K562 (cell line): ENCODE measurements around the gene TMCC1. TPM values are rescaled to one million over a fixed set of nuclear protein-coding genes. Genes with fewer than 3 reads are reported as not detected.

ENCODE experiments used
- BCL6 ChIP-seq: fragments of 250-450 bp; sonication (Bioruptor Pico); IDR thresholded peaks from 2 replicates; pipeline ENCODE4 v1.4.0; 2020
- CEBPG ChIP-seq, 3 experiments: fragments of 200-800 bp in 1 of 3; sonication (Bioruptor generic) in 1 of 3; sonication (generic) in 1 of 3; formaldehyde crosslinking in 1 of 3; IDR thresholded peaks in 2 of 3; conservative IDR thresholded peaks in 1 of 3; 2 replicates each; pipeline versions ENCODE4 v1.6.1 to v1.8.0; 2016 to 2022; ENCODE audit warnings: missing compliant biosample characterization in 2 of 3, missing genetic modification characterization in 2 of 3, mild to moderate bottlenecking in 1 of 3, missing genetic modification reagents in 1 of 3
- GABPB1 ChIP-seq: sonication (generic); formaldehyde crosslinking; IDR thresholded peaks from 2 replicates; pipeline ENCODE4 v1.8.0; 2022; ENCODE audit warnings: mild to moderate bottlenecking, missing genetic modification reagents
- HMBOX1 ChIP-seq: sonication (generic); IDR thresholded peaks from 2 replicates; pipeline ENCODE4 v1.6.1; 2016
- MAX ChIP-seq: sonication (generic); formaldehyde crosslinking; IDR thresholded peaks from 2 replicates; pipeline ENCODE4 v1.9.0; 2022; ENCODE audit warnings: mild to moderate bottlenecking, missing genetic modification reagents
- MCM5 ChIP-seq: fragments of 450-650 bp; IDR thresholded peaks from 2 replicates; pipeline ENCODE4 v1.6.1; 2016; ENCODE audit warnings: low read depth
- NEUROD1 ChIP-seq: fragments of 150-350 bp; IDR thresholded peaks from 2 replicates; pipeline ENCODE4 v1.6.1; 2014; ENCODE audit warnings: borderline replicate concordance, low read length, low read depth; ENCODE audit not compliant: partially characterized antibody
- NFATC3 ChIP-seq: fragments of 450-650 bp; IDR thresholded peaks from 2 replicates; pipeline ENCODE4 v1.6.1; 2017; ENCODE audit warnings: mild to moderate bottlenecking
- NR2C1 ChIP-seq, 2 experiments: fragments of 450-650 bp; IDR thresholded peaks; 2 replicates each; pipeline ENCODE4 v1.6.1; 2017; ENCODE audit warnings: mild to moderate bottlenecking in 2 of 2, antibody characterized with exemption in 1 of 2, inconsistent platforms in 1 of 2, missing compliant biosample characterization in 1 of 2, missing genetic modification characterization in 1 of 2
- PATZ1 ChIP-seq: fragments of 250-450 bp; sonication (Bioruptor Pico); IDR thresholded peaks from 2 replicates; pipeline ENCODE4 v1.5.0; 2020; ENCODE audit warnings: mild to moderate bottlenecking, borderline replicate concordance
- POLR2H ChIP-seq: IDR thresholded peaks from 2 replicates; pipeline ENCODE4 v1.6.1; 2016; ENCODE audit warnings: missing genetic modification characterization, low read depth, mild to moderate bottlenecking, control low read depth, missing compliant biosample characterization, moderate library complexity
- POLR3G ChIP-seq: IDR thresholded peaks from 2 replicates; pipeline ENCODE4 v1.6.1; 2011; ENCODE audit not compliant: insufficient read length, insufficient replicate concordance; ENCODE audit errors: extremely low read depth
- SRSF7 ChIP-seq: fragments of 200-400 bp; formaldehyde crosslinking; optimal IDR thresholded peaks from 2 replicates; pipeline ENCODE3; 2017; ENCODE audit warnings: mild to moderate bottlenecking, low read depth, low read length
- TFAP4 ChIP-seq: sonication (generic); formaldehyde crosslinking; IDR thresholded peaks from 2 replicates; pipeline ENCODE4 v1.8.0; 2022; ENCODE audit warnings: missing genetic modification reagents, mild to moderate bottlenecking, moderate library complexity, borderline replicate concordance
- THRA ChIP-seq: fragments of 450-650 bp; IDR thresholded peaks from 2 replicates; pipeline ENCODE4 v1.6.1; 2017; ENCODE audit warnings: mild to moderate bottlenecking, moderate library complexity
- USF1 ChIP-seq: sonication (generic); formaldehyde crosslinking; IDR thresholded peaks from 2 replicates; pipeline ENCODE4 v1.9.0; 2022; ENCODE audit warnings: mild to moderate bottlenecking, missing genetic modification reagents
- VEZF1 ChIP-seq: fragments of 200-800 bp; sonication (Bioruptor generic); IDR thresholded peaks from 2 replicates; pipeline ENCODE4 v1.6.1; 2017; ENCODE audit warnings: missing genetic modification characterization, missing compliant biosample characterization
- ZBTB26 ChIP-seq: fragments of 450-650 bp; formaldehyde crosslinking; IDR thresholded peaks from 2 replicates; pipeline ENCODE4 v1.4.0; 2022; ENCODE audit warnings: missing genetic modification characterization
- ZNF79 ChIP-seq: fragments of 250-450 bp; sonication (Bioruptor Pico); IDR thresholded peaks from 2 replicates; pipeline ENCODE4 v1.4.0; 2020; ENCODE audit warnings: low read depth, mild to moderate bottlenecking, moderate library complexity
- polyA plus RNA-seq, 8 experiments: library from polyadenylated mRNA; depleted of rRNA in 4 of 8; stranded (reverse) in 5 of 8; unstranded in 3 of 8; fragments of >200 nt; fragmentation: Nextera tagmentation in 2 of 8; fragmentation: Illumina TruSeq in 1 of 8; extraction: Ambion mirVana in 2 of 8; extraction: Trizol in 1 of 8; gene quantifications; 2 replicates each; pipeline versions ENCODE4 v1.2.1 to v1.2.3, GENCODE V29; 2011 to 2014; ENCODE audit warnings: inconsistent platforms in 1 of 8, missing spikeins in 1 of 8
- total RNA-seq, 7 experiments: library from RNA; depleted of rRNA in 6 of 7; stranded (reverse); fragments of >200 nt in 6 of 7; fragmentation: Illumina TruSeq in 2 of 7; extraction: Trizol in 2 of 7; gene quantifications; 2 replicates each; pipeline versions ENCODE4 v1.2.1 to v1.2.3, GENCODE V29; 2011 to 2021; ENCODE audit warnings: low replicate concordance in 1 of 7

The TMCC1 gene
- total and polyA plus RNA-seq, 9 of the 15 experiments (the other 6 are each of a cell fraction or from before 2014, with no cell fraction given) = 0.89 to 8.7 (median 4.0) TPM

- TF ChIP-seq SRSF7 = no peak
- no peak for TF ChIP-seq BCL6 (CRISPR knock-in tag)
- TF ChIP-seq TFAP4 (CRISPR knock-in tag) = no peak
- no peak for TF ChIP-seq MCM5
- TF ChIP-seq MAX (CRISPR knock-in tag) = no peak
- no peak for TF ChIP-seq ZNF79
- TF ChIP-seq USF1 (CRISPR knock-in tag) = no peak
- no peak for TF ChIP-seq NEUROD1
- TF ChIP-seq VEZF1 (CRISPR knock-in tag) = peak; percentile 63
- TF ChIP-seq THRA = no peak
- TF ChIP-seq PATZ1 (CRISPR knock-in tag) = no peak
- TF ChIP-seq NR2C1 (IDR thresholded peaks at IDR 0.05) = no peak
- no peak for TF ChIP-seq NR2C1 (tag; IDR thresholded peaks at IDR 0.05)
- TF ChIP-seq HMBOX1 = no peak
- TF ChIP-seq POLR2H (tag) = no peak
- TF ChIP-seq GABPB1 (CRISPR knock-in tag) = no peak
- TF ChIP-seq NFATC3 = no peak
- TF ChIP-seq ZBTB26 (CRISPR knock-in tag) = no peak
- no peak for TF ChIP-seq CEBPG (CRISPR knock-in tag; IDR thresholded peaks at IDR 0.05)
- TF ChIP-seq CEBPG (tag; conservative IDR thresholded peaks at IDR 0.05 in 1 of 2, IDR thresholded peaks at IDR 0.05 in 1 of 2) = no peak
- no peak for TF ChIP-seq POLR3G
These were observed 99.6 kb downstream of the TMCC1 start (continued) for GRCh38 chr3:129793942-129794310.
